Lower leg skin (tissue), 3 donors: ENCODE measurements around the gene MRRF.

Experiments
- POLR2A ChIP-seq, 2 donors: fragments of 450-650 bp; IDR thresholded peaks; one replicate each; pipeline ENCODE4 v1.6.1; 2016 to 2017; ENCODE audit warnings: antibody characterized with exemption in 2 of 2, mild to moderate bottlenecking in 1 of 2, moderate library complexity in 1 of 2
- TF ChIP-seq, protein P1 (sequence below), 3 donors: fragments of 450-650 bp; IDR thresholded peaks; one replicate each; pipeline ENCODE4 v1.5.1; 2016; ENCODE audit warnings: antibody characterized with exemption in 3 of 3, mild to moderate bottlenecking in 3 of 3, moderate library complexity in 2 of 3

DNA sequence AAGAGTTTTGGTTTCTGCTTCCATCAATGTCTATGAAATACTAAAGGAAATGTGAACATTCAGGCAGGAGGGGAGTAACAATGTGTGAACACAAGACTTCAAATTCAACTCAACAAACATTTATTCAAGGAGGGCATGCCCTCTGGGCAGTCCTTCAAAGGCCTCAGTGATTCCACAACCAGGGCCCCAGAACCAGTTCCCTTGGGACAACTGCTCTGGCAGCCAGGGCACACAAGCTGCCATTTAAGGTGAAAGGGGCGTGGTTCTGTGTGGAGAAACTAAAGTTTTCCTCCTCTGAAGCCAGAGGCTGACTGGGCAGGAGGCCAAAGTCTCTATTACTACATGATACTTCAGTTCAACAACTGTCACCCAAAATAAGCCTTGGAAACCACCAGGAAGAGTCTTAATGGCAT is 3.2 kb upstream of the MRRF start:
- TF ChIP-seq, protein P1, sequence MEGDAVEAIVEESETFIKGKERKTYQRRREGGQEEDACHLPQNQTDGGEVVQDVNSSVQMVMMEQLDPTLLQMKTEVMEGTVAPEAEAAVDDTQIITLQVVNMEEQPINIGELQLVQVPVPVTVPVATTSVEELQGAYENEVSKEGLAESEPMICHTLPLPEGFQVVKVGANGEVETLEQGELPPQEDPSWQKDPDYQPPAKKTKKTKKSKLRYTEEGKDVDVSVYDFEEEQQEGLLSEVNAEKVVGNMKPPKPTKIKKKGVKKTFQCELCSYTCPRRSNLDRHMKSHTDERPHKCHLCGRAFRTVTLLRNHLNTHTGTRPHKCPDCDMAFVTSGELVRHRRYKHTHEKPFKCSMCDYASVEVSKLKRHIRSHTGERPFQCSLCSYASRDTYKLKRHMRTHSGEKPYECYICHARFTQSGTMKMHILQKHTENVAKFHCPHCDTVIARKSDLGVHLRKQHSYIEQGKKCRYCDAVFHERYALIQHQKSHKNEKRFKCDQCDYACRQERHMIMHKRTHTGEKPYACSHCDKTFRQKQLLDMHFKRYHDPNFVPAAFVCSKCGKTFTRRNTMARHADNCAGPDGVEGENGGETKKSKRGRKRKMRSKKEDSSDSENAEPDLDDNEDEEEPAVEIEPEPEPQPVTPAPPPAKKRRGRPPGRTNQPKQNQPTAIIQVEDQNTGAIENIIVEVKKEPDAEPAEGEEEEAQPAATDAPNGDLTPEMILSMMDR (IDR thresholded peaks at IDR 0.05): no peak
- no peak for TF ChIP-seq POLR2A (IDR thresholded peaks at IDR 0.05)
